Esophagus squamous epithelium (tissue), 4 donors: Measurements from ENCODE around the gene ADAMTSL2.

Experiments
- POLR2A ChIP-seq, 4 donors: fragments of 450-650 bp; IDR thresholded peaks; one replicate each; pipeline ENCODE4 v1.6.1; 2017; ENCODE audit warnings: antibody characterized with exemption in 4 of 4, mild to moderate bottlenecking in 4 of 4, moderate library complexity in 3 of 4
- TF ChIP-seq, protein P1 (sequence below), 6 experiments: fragments of 450-650 bp in 4 of 6; fragments of 200-600 bp in 2 of 6; sonication (generic) in 2 of 6; IDR thresholded peaks; one replicate each; pipeline ENCODE4 v1.5.1; 2016 to 2019; ENCODE audit warnings: antibody characterized with exemption in 6 of 6, mild to moderate bottlenecking in 4 of 6, moderate library complexity in 4 of 6

DNA sequence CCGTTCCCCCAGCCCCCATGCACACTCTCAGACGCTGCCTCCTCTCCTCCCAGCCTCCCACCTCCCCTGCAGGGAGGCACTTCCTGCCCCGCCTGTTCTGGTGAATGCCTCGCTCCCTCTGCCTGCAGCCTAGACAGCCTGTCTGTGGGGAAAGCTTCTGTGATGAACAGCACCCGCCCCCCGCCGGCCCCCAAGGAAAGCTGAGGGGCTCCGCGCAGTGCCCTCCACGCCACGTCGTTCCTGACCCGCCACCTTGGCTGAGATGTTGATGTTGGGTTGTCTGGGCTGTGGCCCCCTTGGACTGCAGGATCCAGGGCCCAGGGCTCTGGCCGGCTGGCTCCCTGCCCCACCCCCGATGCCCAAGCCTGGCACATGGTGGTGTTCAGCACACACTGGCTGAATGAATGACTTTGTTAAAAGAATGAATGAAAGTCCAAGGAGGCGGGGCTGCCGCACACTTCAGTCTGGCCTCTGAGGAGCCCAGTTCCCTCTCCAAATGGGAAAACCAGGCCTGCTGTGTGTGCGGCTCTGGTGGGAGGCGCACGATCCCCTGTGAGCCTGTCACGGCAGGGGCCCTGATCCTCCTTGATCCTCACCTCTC, 7.7 kb upstream of the ADAMTSL2 start:
- TF ChIP-seq, protein P1, sequence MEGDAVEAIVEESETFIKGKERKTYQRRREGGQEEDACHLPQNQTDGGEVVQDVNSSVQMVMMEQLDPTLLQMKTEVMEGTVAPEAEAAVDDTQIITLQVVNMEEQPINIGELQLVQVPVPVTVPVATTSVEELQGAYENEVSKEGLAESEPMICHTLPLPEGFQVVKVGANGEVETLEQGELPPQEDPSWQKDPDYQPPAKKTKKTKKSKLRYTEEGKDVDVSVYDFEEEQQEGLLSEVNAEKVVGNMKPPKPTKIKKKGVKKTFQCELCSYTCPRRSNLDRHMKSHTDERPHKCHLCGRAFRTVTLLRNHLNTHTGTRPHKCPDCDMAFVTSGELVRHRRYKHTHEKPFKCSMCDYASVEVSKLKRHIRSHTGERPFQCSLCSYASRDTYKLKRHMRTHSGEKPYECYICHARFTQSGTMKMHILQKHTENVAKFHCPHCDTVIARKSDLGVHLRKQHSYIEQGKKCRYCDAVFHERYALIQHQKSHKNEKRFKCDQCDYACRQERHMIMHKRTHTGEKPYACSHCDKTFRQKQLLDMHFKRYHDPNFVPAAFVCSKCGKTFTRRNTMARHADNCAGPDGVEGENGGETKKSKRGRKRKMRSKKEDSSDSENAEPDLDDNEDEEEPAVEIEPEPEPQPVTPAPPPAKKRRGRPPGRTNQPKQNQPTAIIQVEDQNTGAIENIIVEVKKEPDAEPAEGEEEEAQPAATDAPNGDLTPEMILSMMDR (IDR thresholded peaks at IDR 0.05), result no peak
- no peak for TF ChIP-seq POLR2A (IDR thresholded peaks at IDR 0.05)
